ENCODE results near the gene ZFR2. TPM values are rescaled to one million over a fixed set of nuclear protein-coding genes. Genes with fewer than 3 reads are reported as not detected.

The ZFR2 gene
- total and polyA plus RNA-seq, 10 donors, result 0.11 to 0.92 (median 0.33) TPM; not detected in 3

DNA sequence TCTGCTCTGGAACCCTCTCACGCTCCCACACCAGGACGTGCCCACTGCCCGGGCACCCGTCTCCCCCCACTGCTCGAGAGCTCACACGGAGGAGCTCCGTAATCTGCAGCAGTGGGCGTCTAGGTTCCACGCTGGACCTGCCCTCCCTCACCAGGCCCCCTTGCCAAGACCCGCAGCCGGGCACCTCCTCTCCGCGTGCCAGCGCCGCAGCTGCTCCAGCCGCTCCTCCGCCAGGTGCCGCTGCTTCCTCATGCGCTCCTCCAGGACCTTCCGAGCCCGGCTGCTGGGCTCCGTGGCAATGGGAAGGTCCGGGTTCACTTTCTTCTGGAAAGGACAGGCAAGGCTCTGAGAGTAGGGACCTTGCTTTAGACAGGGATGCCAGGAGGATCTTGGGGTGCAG, 47.7 kb downstream of the ZFR2 start:
- no peak for TF ChIP-seq POLR2A (IDR thresholded peaks at IDR 0.05)
- TF ChIP-seq, protein P1, sequence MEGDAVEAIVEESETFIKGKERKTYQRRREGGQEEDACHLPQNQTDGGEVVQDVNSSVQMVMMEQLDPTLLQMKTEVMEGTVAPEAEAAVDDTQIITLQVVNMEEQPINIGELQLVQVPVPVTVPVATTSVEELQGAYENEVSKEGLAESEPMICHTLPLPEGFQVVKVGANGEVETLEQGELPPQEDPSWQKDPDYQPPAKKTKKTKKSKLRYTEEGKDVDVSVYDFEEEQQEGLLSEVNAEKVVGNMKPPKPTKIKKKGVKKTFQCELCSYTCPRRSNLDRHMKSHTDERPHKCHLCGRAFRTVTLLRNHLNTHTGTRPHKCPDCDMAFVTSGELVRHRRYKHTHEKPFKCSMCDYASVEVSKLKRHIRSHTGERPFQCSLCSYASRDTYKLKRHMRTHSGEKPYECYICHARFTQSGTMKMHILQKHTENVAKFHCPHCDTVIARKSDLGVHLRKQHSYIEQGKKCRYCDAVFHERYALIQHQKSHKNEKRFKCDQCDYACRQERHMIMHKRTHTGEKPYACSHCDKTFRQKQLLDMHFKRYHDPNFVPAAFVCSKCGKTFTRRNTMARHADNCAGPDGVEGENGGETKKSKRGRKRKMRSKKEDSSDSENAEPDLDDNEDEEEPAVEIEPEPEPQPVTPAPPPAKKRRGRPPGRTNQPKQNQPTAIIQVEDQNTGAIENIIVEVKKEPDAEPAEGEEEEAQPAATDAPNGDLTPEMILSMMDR (IDR thresholded peaks at IDR 0.05 in 8 of 11, conservative IDR thresholded peaks at IDR 0.05 in 3 of 11), result no peak
- TF ChIP-seq POLR2AphosphoS5 (IDR thresholded peaks at IDR 0.05), result no peak
- 93 to 96% (median 94%) methylated on average over 23 of the region's 23 CpGs for WGBS, 5 donors
- H3K27ac ChIP-seq, result no peak overlapping the region
- H3K4me3 ChIP-seq, result no peak overlapping the region
- no peaks in the 10 kb centered on the region for H3K36me3 ChIP-seq
- H3K27me3 ChIP-seq (replicated peaks in 1 of 7), result peaks cover 0 to 12% (median 0%) of the 10 kb centered on the region in 7 donors
- DNase-seq, result no peak
- intact Hi-C loops (cut with DNase I; ENCODE audit: low total_unique reads), result loop anchor here (10.0 kb wide), 1 partner anchor 46 kb away; the partner anchor contains the start of gene RAX2
- H3K9me3 ChIP-seq, result no peaks in the 10 kb centered on the region
- H3K4me1 ChIP-seq, result peaks cover 0 to 40% (median 17%) of the 10 kb centered on the region in 6 donors

DNA sequence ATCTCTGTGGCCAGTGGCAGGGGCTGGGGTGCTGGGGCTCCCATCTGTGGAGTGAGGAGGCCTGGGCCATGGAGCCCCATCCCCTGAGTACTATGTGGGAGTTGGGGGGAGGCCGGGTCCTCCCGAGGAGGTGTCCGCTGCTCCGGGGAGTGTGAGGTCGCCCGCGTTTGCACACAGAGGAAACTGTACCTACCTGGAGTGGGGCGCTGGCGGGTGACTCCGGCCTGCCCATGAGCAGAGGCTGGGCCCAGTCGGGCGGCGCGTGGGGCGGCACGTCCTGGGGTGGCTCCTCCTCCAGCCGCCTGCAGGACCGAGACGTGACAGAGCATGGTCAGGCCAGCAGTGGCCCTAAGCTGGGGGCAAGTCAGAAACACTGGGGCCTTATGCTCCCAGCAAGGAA, 48.8 kb downstream of the ZFR2 start:
- intact Hi-C loops (cut with DNase I; ENCODE audit: low total_unique reads), result loop anchor here (10.0 kb wide), 1 partner anchor 45 kb away; the partner anchor contains the start of gene RAX2
- H3K4me3 ChIP-seq, result no peak overlapping the region
- H3K9me3 ChIP-seq, result no peaks in the 10 kb centered on the region
- H3K36me3 ChIP-seq, result no peaks in the 10 kb centered on the region
- DNase-seq, result no peak
- WGBS, 5 donors, result 91 to 97% (median 92%) methylated on average over 16 to 19 of the region's 19 CpGs
- H3K27me3 ChIP-seq (replicated peaks in 1 of 7), result peaks cover 0 to 12% (median 0%) of the 10 kb centered on the region in 7 donors
- H3K27ac ChIP-seq, result no peak overlapping the region
- TF ChIP-seq POLR2A (IDR thresholded peaks at IDR 0.05) (no peak), POLR2AphosphoS5 (IDR thresholded peaks at IDR 0.05) (no peak)
- TF ChIP-seq, protein P1 (IDR thresholded peaks at IDR 0.05 in 8 of 11, conservative IDR thresholded peaks at IDR 0.05 in 3 of 11), result no peak
- H3K4me1 ChIP-seq, result peaks cover 0 to 45% (median 18%) of the 10 kb centered on the region in 6 donors

DNA sequence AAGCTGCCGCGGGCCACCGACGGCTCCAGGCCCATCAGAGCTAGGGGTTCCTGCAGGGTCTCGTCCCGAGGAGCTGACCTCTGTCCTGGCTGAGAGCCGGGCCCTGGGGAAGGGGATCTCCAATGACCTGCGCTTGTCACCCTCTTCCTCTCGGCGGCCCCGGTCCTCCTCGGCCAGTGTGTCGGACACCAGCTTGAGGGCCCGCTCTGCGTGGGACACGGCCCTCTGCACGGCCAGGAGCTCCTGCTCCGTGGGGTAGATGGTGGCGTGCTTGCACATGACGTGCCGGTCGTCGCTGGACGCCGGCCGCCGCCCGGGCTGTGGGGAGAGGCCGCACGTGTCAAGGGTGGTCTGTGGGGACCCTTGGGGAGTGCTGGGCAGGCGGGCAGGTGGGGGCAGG, 49.9 kb downstream of the ZFR2 start:
- H3K27ac ChIP-seq, result no peak overlapping the region
- DNase-seq, result no peak

DNA sequence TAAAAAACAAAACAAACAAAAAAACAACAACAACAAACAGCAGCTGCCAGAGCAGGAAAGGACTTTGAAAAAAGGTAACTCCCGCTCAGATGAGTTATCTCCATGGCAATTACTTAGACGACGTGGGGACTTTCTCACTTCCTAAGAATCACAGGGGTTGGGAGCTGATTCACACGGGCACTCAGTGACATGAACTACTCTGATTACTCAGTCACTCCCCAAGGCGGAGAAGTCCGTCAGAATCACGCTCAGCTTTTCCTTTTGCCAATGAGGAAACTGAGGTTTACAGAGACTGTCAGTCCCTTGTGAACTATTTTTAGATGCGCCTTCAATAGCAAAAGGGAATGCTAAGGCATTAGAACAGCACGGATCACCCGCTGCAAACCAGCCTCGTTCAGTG, 50.4 kb downstream of the ZFR2 start:
- Histone ChIP-seq H3K27me3 (replicated peaks in 1 of 7) (peaks cover 0 to 12% (median 0%) of the 10 kb centered on the region in 7 donors), H3K9me3 (no peaks in the 10 kb centered on the region), H3K27ac (no peak overlapping the region), H3K36me3 (no peaks in the 10 kb centered on the region), H3K4me1 (peaks cover 4 to 60% (median 25%) of the 10 kb centered on the region in 6 donors), H3K4me3 (no peak overlapping the region)
- WGBS, 5 donors, result 19 to 38% (median 26%) methylated on average over 11 of the region's 11 CpGs
- TF ChIP-seq POLR2AphosphoS5 (IDR thresholded peaks at IDR 0.05) (no peak), POLR2A (IDR thresholded peaks at IDR 0.05) (no peak)
- TF ChIP-seq, protein P1 (IDR thresholded peaks at IDR 0.05 in 8 of 11, conservative IDR thresholded peaks at IDR 0.05 in 3 of 11), result no peak
- intact Hi-C loops (cut with DNase I; ENCODE audit: low total_unique reads), result no loop called here
- DNase-seq, result no peak

More for the DNA sequence above, 49.9 kb downstream of the ZFR2 start:
- intact Hi-C loops (cut with DNase I; ENCODE audit: low total_unique reads), result no loop called here
- TF ChIP-seq POLR2AphosphoS5 (IDR thresholded peaks at IDR 0.05), result no peak
- TF ChIP-seq POLR2A (IDR thresholded peaks at IDR 0.05), result no peak
- TF ChIP-seq, protein P1 (IDR thresholded peaks at IDR 0.05 in 8 of 11, conservative IDR thresholded peaks at IDR 0.05 in 3 of 11), result no peak
- no peaks in the 10 kb centered on the region for H3K36me3 ChIP-seq
- 72 to 82% (median 75%) methylated on average over 14 to 31 of the region's 31 CpGs for WGBS, 5 donors
- H3K9me3 ChIP-seq, result no peaks in the 10 kb centered on the region
- H3K27me3 ChIP-seq (replicated peaks in 1 of 7), result peaks cover 0 to 12% (median 0%) of the 10 kb centered on the region in 7 donors
- no peak overlapping the region for H3K4me3 ChIP-seq
- H3K4me1 ChIP-seq, result peaks cover 0 to 56% (median 21%) of the 10 kb centered on the region in 6 donors

All from spleen (tissue), 11 donors.